ENCODE data around the gene ERC2.

The ERC2 gene

GRCh38 chr3:55477306-55478303 lies 990.7 kb downstream of the ERC2 start:
- DNase-seq = no peak

GRCh38 chr3:55476515-55476914 lies 991.8 kb downstream of the ERC2 start:
- no peak for DNase-seq

GRCh38 chr3:55474213-55474632 lies 994.0 kb downstream of the ERC2 start:
- DNase-seq = no peak

- no peak for DNase-seq
Measured at GRCh38 chr3:55473788-55474187, 994.5 kb downstream of the ERC2 start.

- no peak for DNase-seq
Measured at GRCh38 chr3:55471522-55472280, 996.6 kb downstream of the ERC2 start.

GRCh38 chr3:55471084-55471483 lies 997.2 kb downstream of the ERC2 start:
- no peak for DNase-seq

GRCh38 chr3:55469957-55470526 lies 998.2 kb downstream of the ERC2 start:
- no peak for DNase-seq

GRCh38 chr3:55468251-55468650 lies 1000.0 kb downstream of the ERC2 start:
- DNase-seq = no peak

- DNase-seq = no peak
Measured at GRCh38 chr3:55467099-55467498, 1001.2 kb downstream of the ERC2 start.

GRCh38 chr3:55466526-55466925 lies 1001.7 kb downstream of the ERC2 start:
- no peak for DNase-seq

- DNase-seq = no peak
Measured at GRCh38 chr3:55461896-55462295, 1006.4 kb downstream of the ERC2 start.

GRCh38 chr3:55459838-55460237 lies 1008.4 kb downstream of the ERC2 start:
- DNase-seq = no peak

Data from stimulated activated CD4-positive, alpha-beta T cell treated with anti-CD3 and anti-CD28 coated beads, Interleukin-2, amount 100 ng/mL, for 24 hours (primary cell).